Measurements from ENCODE around the gene DCAF6. TPM values are rescaled to one million over a fixed set of nuclear protein-coding genes. Genes with fewer than 3 reads are reported as not detected.

The DCAF6 gene
- total RNA-seq, 4 donors from 2014 or later = 99.6 to 137 (median 115) TPM

- Histone ChIP-seq H3K4me3 (no peak overlapping the region), H3K4me1 (peaks cover 0 to 24% (median 5%) of the 10 kb centered on the region in 3 donors), H3K9me3 (no peaks in the 10 kb centered on the region), H3K36me3 (peaks cover 0 to 69% of the 10 kb centered on the region in 2 donors), H3K27ac (no peak overlapping the region), H3K27me3 (no peaks in the 10 kb centered on the region)
- TF ChIP-seq CTCF (IDR thresholded peaks at IDR 0.05) (no peak), EP300 (IDR thresholded peaks at IDR 0.05) (no peak), POLR2AphosphoS5 (IDR thresholded peaks at IDR 0.05) (no peak), POLR2A (IDR thresholded peaks at IDR 0.05) (no peak)
- ATAC-seq = no peak
- WGBS, 2 donors (ENCODE audit: low coverage in 1 of 2) = 80 to 86% methylated on average over 1 to 4 of the region's 14 CpGs
Observed at GRCh38 chr1:168090395-168090794, 153.9 kb downstream of the DCAF6 start.

- H3K27me3 ChIP-seq = no peaks in the 10 kb centered on the region
- H3K9me3 ChIP-seq = no peaks in the 10 kb centered on the region
- no peak overlapping the region for H3K27ac ChIP-seq
- H3K36me3 ChIP-seq = peaks cover 0 to 72% of the 10 kb centered on the region in 2 donors
- H3K4me3 ChIP-seq = no peak overlapping the region
- peaks cover 0 to 18% (median 1%) of the 10 kb centered on the region in 3 donors for H3K4me1 ChIP-seq
- TF ChIP-seq POLR2AphosphoS5 (IDR thresholded peaks at IDR 0.05) (no peak), POLR2A (IDR thresholded peaks at IDR 0.05) (no peak), EP300 (IDR thresholded peaks at IDR 0.05) (no peak), CTCF (IDR thresholded peaks at IDR 0.05) (no peak)
- no peak for ATAC-seq
- WGBS, 2 donors (ENCODE audit: low coverage in 1 of 2) = 87 to 94% methylated on average over 3 to 9 of the region's 9 CpGs
Observed at GRCh38 chr1:168091063-168091462, 154.6 kb downstream of the DCAF6 start.

GRCh38 chr1:168091720-168092550 is 155.5 kb downstream of the DCAF6 start:
- TF ChIP-seq CTCF (IDR thresholded peaks at IDR 0.05) = no peak
- TF ChIP-seq POLR2A (IDR thresholded peaks at IDR 0.05) = no peak
- TF ChIP-seq EP300 (IDR thresholded peaks at IDR 0.05) = no peak
- TF ChIP-seq POLR2AphosphoS5 (IDR thresholded peaks at IDR 0.05) = no peak
- no peak overlapping the region for H3K4me3 ChIP-seq
- H3K4me1 ChIP-seq = peaks cover 0 to 12% (median 0%) of the 10 kb centered on the region in 3 donors
- no peak overlapping the region for H3K27ac ChIP-seq
- H3K9me3 ChIP-seq = no peaks in the 10 kb centered on the region
- WGBS, 2 donors (ENCODE audit: low coverage in 1 of 2) = 81 to 83% methylated on average over 4 to 5 of the region's 8 CpGs
- no peak for ATAC-seq
- no peaks in the 10 kb centered on the region for H3K27me3 ChIP-seq
- H3K36me3 ChIP-seq = peaks cover 0 to 72% of the 10 kb centered on the region in 2 donors

GRCh38 chr1:168092566-168093355 is 156.3 kb downstream of the DCAF6 start:
- 76 to 85% methylated on average over 4 to 8 of the region's 16 CpGs for WGBS, 2 donors (ENCODE audit: low coverage in 1 of 2)
- no peak for ATAC-seq
- peaks cover 0 to 74% of the 10 kb centered on the region in 2 donors for H3K36me3 ChIP-seq
- no peak overlapping the region for H3K4me3 ChIP-seq
- peaks cover 0 to 16% (median 0%) of the 10 kb centered on the region in 3 donors for H3K4me1 ChIP-seq
- no peak overlapping the region for H3K27ac ChIP-seq
- no peaks in the 10 kb centered on the region for H3K9me3 ChIP-seq
- H3K27me3 ChIP-seq = no peaks in the 10 kb centered on the region
- no peak for TF ChIP-seq EP300 (IDR thresholded peaks at IDR 0.05)
- TF ChIP-seq CTCF (IDR thresholded peaks at IDR 0.05) = peak in 2 of 4 experiments; percentile 19 to 28

Measured in gastroesophageal sphincter (tissue), 4 donors.